ENCODE measurements around the gene WDR62.

DNA sequence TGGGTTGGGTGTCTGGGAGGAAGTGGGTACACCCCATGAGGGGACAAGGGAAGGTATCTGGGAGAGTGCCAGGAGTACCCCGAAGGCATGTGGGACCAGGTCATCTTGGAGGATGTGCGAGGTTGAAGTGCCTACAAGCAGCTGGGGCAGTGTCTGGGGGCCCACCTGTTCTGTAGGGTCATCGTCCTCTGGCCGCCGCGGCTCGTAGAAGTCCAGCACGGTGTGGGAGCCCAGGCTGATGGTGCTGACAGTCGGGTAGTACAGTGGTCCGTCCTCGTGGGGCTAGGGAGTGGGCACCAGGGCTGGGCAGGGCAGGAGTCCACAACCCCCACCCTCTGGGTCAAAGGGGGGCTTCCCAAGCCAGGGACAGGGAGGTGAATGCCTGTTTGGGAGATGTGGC is 44.3 kb upstream of the WDR62 start:
- TF ChIP-seq ZNF324 (tag by site-specific recombination; IDR thresholded peaks at IDR 0.05) (no peak), ZFHX2 (tag by site-specific recombination; conservative IDR thresholded peaks at IDR 0.05) (no peak), ZNF175 (tag by site-specific recombination; IDR thresholded peaks at IDR 0.05) (no peak), ZNF473 (tag by site-specific recombination; IDR thresholded peaks at IDR 0.05) (no peak)
- TF ChIP-seq, protein P1, sequence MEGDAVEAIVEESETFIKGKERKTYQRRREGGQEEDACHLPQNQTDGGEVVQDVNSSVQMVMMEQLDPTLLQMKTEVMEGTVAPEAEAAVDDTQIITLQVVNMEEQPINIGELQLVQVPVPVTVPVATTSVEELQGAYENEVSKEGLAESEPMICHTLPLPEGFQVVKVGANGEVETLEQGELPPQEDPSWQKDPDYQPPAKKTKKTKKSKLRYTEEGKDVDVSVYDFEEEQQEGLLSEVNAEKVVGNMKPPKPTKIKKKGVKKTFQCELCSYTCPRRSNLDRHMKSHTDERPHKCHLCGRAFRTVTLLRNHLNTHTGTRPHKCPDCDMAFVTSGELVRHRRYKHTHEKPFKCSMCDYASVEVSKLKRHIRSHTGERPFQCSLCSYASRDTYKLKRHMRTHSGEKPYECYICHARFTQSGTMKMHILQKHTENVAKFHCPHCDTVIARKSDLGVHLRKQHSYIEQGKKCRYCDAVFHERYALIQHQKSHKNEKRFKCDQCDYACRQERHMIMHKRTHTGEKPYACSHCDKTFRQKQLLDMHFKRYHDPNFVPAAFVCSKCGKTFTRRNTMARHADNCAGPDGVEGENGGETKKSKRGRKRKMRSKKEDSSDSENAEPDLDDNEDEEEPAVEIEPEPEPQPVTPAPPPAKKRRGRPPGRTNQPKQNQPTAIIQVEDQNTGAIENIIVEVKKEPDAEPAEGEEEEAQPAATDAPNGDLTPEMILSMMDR (tag by site-specific recombination; IDR thresholded peaks at IDR 0.05), result no peak
- TF ChIP-seq, protein P2, sequence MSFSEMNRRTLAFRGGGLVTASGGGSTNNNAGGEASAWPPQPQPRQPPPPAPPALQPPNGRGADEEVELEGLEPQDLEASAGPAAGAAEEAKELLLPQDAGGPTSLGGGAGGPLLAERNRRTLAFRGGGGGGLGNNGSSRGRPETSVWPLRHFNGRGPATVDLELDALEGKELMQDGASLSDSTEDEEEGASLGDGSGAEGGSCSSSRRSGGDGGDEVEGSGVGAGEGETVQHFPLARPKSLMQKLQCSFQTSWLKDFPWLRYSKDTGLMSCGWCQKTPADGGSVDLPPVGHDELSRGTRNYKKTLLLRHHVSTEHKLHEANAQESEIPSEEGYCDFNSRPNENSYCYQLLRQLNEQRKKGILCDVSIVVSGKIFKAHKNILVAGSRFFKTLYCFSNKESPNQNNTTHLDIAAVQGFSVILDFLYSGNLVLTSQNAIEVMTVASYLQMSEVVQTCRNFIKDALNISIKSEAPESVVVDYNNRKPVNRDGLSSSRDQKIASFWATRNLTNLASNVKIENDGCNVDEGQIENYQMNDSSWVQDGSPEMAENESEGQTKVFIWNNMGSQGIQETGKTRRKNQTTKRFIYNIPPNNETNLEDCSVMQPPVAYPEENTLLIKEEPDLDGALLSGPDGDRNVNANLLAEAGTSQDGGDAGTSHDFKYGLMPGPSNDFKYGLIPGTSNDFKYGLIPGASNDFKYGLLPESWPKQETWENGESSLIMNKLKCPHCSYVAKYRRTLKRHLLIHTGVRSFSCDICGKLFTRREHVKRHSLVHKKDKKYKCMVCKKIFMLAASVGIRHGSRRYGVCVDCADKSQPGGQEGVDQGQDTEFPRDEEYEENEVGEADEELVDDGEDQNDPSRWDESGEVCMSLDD (tag by site-specific recombination; IDR thresholded peaks at IDR 0.05), result no peak

Data from HEK293 (cell line).